Vagina (tissue), 2 donors: ENCODE measurements around the gene TRIM21.

ENCODE experiments used
- POLR2A ChIP-seq, 2 donors: fragments of 450-650 bp; IDR thresholded peaks; one replicate each; pipeline ENCODE4 v1.6.1; 2017; ENCODE audit warnings: antibody characterized with exemption in 2 of 2, mild to moderate bottlenecking in 2 of 2, moderate library complexity in 2 of 2
- POLR2AphosphoS5 ChIP-seq, 2 donors: sonication (generic); formaldehyde crosslinking; IDR thresholded peaks; one replicate each; pipeline ENCODE4 v1.9.0; 2017; ENCODE audit warnings: antibody characterized with exemption in 2 of 2, mild to moderate bottlenecking in 2 of 2, low read depth in 1 of 2; ENCODE audit not compliant: insufficient read depth in 1 of 2
- TF ChIP-seq, protein P1 (sequence below), 3 experiments: fragments of 450-650 bp in 2 of 3; fragments of 200-600 bp in 1 of 3; sonication (generic) in 1 of 3; IDR thresholded peaks; one replicate each; pipeline ENCODE4 v1.5.1; 2017 to 2019; ENCODE audit warnings: antibody characterized with exemption in 3 of 3, mild to moderate bottlenecking in 2 of 3, moderate library complexity in 2 of 3

DNA sequence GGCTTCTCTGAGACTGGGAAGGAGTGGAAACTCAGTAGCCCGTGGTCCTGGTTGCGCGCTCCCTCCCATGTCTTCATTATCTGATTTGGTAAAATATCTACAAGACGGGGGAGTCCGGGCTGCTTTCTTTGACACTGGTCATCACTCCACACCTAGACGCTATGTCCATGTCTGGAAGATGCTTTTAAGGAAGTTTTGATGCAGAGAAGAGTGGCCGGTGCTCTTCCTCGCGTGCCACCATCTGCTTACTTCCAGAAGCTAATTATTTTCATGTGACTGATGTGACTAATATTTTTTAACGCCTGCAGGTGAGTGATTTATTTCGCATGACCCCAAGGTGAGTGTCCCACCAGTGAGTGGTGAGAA, 339 bp upstream of the TRIM21 start:
- TF ChIP-seq, protein P1, sequence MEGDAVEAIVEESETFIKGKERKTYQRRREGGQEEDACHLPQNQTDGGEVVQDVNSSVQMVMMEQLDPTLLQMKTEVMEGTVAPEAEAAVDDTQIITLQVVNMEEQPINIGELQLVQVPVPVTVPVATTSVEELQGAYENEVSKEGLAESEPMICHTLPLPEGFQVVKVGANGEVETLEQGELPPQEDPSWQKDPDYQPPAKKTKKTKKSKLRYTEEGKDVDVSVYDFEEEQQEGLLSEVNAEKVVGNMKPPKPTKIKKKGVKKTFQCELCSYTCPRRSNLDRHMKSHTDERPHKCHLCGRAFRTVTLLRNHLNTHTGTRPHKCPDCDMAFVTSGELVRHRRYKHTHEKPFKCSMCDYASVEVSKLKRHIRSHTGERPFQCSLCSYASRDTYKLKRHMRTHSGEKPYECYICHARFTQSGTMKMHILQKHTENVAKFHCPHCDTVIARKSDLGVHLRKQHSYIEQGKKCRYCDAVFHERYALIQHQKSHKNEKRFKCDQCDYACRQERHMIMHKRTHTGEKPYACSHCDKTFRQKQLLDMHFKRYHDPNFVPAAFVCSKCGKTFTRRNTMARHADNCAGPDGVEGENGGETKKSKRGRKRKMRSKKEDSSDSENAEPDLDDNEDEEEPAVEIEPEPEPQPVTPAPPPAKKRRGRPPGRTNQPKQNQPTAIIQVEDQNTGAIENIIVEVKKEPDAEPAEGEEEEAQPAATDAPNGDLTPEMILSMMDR (IDR thresholded peaks at IDR 0.05): no peak
- TF ChIP-seq POLR2AphosphoS5 (IDR thresholded peaks at IDR 0.05; ENCODE audit: insufficient read depth in 1 of 2, low read depth in 1 of 2) (no peak), POLR2A (IDR thresholded peaks at IDR 0.05) (no peak)
